GM23338 (cell line): ENCODE results near the gene FAM3D. TPM values are rescaled to one million over a fixed set of nuclear protein-coding genes. Genes with fewer than 3 reads are reported as not detected.

ENCODE experiments used
- ATAC-seq: fragments of 200-7000 bp; cut with Tn5 transposase; 3 replicates; pipeline ENCODE4 v1.9.1; 2020
- DNase-seq: peaks from one replicate; pipeline ENCODE4 v3.0.0-alpha.2; 2015; ENCODE audit warnings: low spot score
- H2AFZ ChIP-seq: fragments of 200-600 bp; sonication (generic); 2 replicates; pipeline ENCODE4 v1.8.0; 2016; ENCODE audit warnings: antibody characterized with exemption, mild to moderate bottlenecking, moderate library complexity
- H3F3A ChIP-seq: fragments of 200-600 bp; sonication (generic); replicated peaks from 2 replicates; pipeline ENCODE4 v1.8.0; 2017; ENCODE audit warnings: antibody characterized with exemption, mixed run types, low read depth
- H3K27ac ChIP-seq: fragments of 200-600 bp; sonication (generic); 2 replicates; pipeline ENCODE4 v1.6.1; 2016; ENCODE audit warnings: low read depth
- H3K27me3 ChIP-seq: fragments of 200-600 bp; sonication (generic); 2 replicates; pipeline ENCODE4 v1.8.0; 2016; ENCODE audit warnings: mild to moderate bottlenecking, mixed run types, moderate library complexity; ENCODE audit not compliant: insufficient read depth
- H3K36me3 ChIP-seq: fragments of 200-600 bp; sonication (generic); 2 replicates; pipeline ENCODE4 v1.8.0; 2016; ENCODE audit warnings: mild to moderate bottlenecking; ENCODE audit not compliant: insufficient read depth
- H3K4me1 ChIP-seq: fragments of 200-600 bp; sonication (generic); 2 replicates; pipeline ENCODE4 v1.8.0; 2016; ENCODE audit warnings: mild to moderate bottlenecking, moderate library complexity; ENCODE audit not compliant: insufficient read depth
- H3K4me2 ChIP-seq: fragments of 200-600 bp; sonication (generic); 2 replicates; pipeline ENCODE4 v1.7.1; 2017; ENCODE audit warnings: mixed run types
- H3K4me3 ChIP-seq: fragments of 200-600 bp; sonication (generic); 2 replicates; pipeline ENCODE4 v1.6.1; 2016; ENCODE audit warnings: mixed run types
- H3K79me2 ChIP-seq: fragments of 200-600 bp; sonication (generic); replicated peaks from 2 replicates; pipeline ENCODE4 v1.8.0; 2017; ENCODE audit warnings: mild to moderate bottlenecking; ENCODE audit not compliant: insufficient read depth
- H3K9me2 ChIP-seq: fragments of 200-600 bp; sonication (generic); 2 replicates; pipeline ENCODE4 v1.8.0; 2017; ENCODE audit not compliant: insufficient read depth
- H4K20me1 ChIP-seq: fragments of 200-600 bp; sonication (generic); replicated peaks from 2 replicates; pipeline ENCODE4 v1.8.0; 2017; ENCODE audit warnings: mild to moderate bottlenecking; ENCODE audit not compliant: insufficient read depth
- H3K27ac Mint-ChIP-seq: 2 replicates; pipeline ENCODE4 v1.8.0; 2020; ENCODE audit warnings: inconsistent platforms, mild to moderate bottlenecking, moderate library complexity, mixed read lengths
- H3K27me3 Mint-ChIP-seq: 3 replicates; pipeline ENCODE4 v1.8.0; 2022; ENCODE audit warnings: low read depth, mild to moderate bottlenecking, moderate library complexity, mixed read lengths, inconsistent platforms; ENCODE audit not compliant: insufficient read depth, poor library complexity
- H3K36me3 Mint-ChIP-seq: 3 replicates; pipeline ENCODE4 v1.8.0; 2021; ENCODE audit warnings: low read depth, mild to moderate bottlenecking, inconsistent platforms, moderate library complexity, mixed read lengths
- H3K4me1 Mint-ChIP-seq: 3 replicates; pipeline ENCODE4 v1.8.0; 2020; ENCODE audit warnings: mild to moderate bottlenecking, inconsistent platforms, mixed read lengths
- H3K4me3 Mint-ChIP-seq: 3 replicates; pipeline ENCODE4 v1.8.0; 2021; ENCODE audit warnings: moderate library complexity, mild to moderate bottlenecking, inconsistent platforms, mixed read lengths
- H3K9me3 Mint-ChIP-seq: 3 replicates; pipeline ENCODE4 v1.8.0; 2020; ENCODE audit warnings: moderate library complexity, mild to moderate bottlenecking, inconsistent platforms, mixed read lengths
- EZH2phosphoT487 ChIP-seq: fragments of 200-600 bp; sonication (generic); IDR thresholded peaks from one replicate; pipeline ENCODE4 v1.8.1; 2018; ENCODE audit warnings: antibody characterized with exemption; ENCODE audit not compliant: unreplicated experiment
- REST ChIP-seq: IDR thresholded peaks from one replicate; pipeline ENCODE4 v1.6.1; 2018; ENCODE audit warnings: antibody characterized with exemption; ENCODE audit not compliant: unreplicated experiment
- ZNF114 ChIP-seq: fragments of 250-450 bp; sonication (Bioruptor Pico); IDR thresholded peaks from 2 replicates; pipeline ENCODE4 v1.5.0; 2020; ENCODE audit warnings: mild to moderate bottlenecking, moderate library complexity
- ZNF462 ChIP-seq: fragments of 250-450 bp; sonication (Bioruptor Pico); IDR thresholded peaks from 2 replicates; pipeline ENCODE4 v1.5.0; 2020; ENCODE audit warnings: mild to moderate bottlenecking, moderate library complexity
- polyA plus RNA-seq: library from polyadenylated mRNA; unstranded; fragments of >200 nt; fragmentation: Nextera tagmentation; extraction: Ambion mirVana; gene quantifications from 2 replicates; pipeline ENCODE4 v1.2.1, GENCODE V29; 2016
- total RNA-seq: library from RNA; depleted of rRNA; stranded (reverse); fragments of >200 nt; shearing (Covaris generic); gene quantifications from 2 replicates; pipeline ENCODE4 v1.2.3, GENCODE V29; 2014

The FAM3D gene
- total and polyA plus RNA-seq, 2 experiments from 2014 or later = 0.26 TPM; not detected in 1

GRCh38 chr3:58683466-58683865, 16.9 kb upstream of the FAM3D start:
- TF ChIP-seq ZNF114 (CRISPR knock-in tag) (no peak), ZNF462 (CRISPR knock-in tag) (no peak), REST (no peak), EZH2phosphoT487 (no peak)
- Histone ChIP-seq H3K27ac (no peak overlapping the region), H3F3A (no peaks in the 10 kb centered on the region), H4K20me1 (no peaks in the 10 kb centered on the region), H3K9me2 (0 out of 2 replicates have a peak, but pooled peaks cover 6% of the 10 kb centered on the region), H3K36me3 (no peaks in the 10 kb centered on the region), H3K4me2 (no peak overlapping the region), H3K27me3 (no peaks in the 10 kb centered on the region), H3K4me1 (0 out of 2 replicates have a peak, but pooled peaks cover 6% of the 10 kb centered on the region), H3K79me2 (no peaks in the 10 kb centered on the region), H2AFZ (no peak overlapping the region), H3K4me3 (no peak overlapping the region)
- H3K9me3 Mint-ChIP-seq = peaks cover 44% of the 10 kb centered on the region
- H3K27ac Mint-ChIP-seq = no peak overlapping the region
- H3K36me3 Mint-ChIP-seq = peaks cover 21% of the 10 kb centered on the region
- peaks cover 4% of the 10 kb centered on the region; the same call in 1 of the 3 replicates for H3K4me1 Mint-ChIP-seq
- DNase-seq (no peak), ATAC-seq (no peak)
- H3K27me3 Mint-ChIP-seq = peaks cover 3% of the 10 kb centered on the region
- no peak overlapping the region for H3K4me3 Mint-ChIP-seq
